Pancreas (tissue), 10 donors: ENCODE data around the gene RASA3. TPM values are rescaled to one million over a fixed set of nuclear protein-coding genes. Genes with fewer than 3 reads are reported as not detected.

Source experiments
- ATAC-seq, 4 donors: fragments of 200-7000 bp; cut with Tn5 transposase; one replicate each; pipeline versions ENCODE4 v1.8.0 to v1.9.1; 2020; ENCODE audit warnings: mild to moderate bottlenecking in 4 of 4, moderate library complexity in 4 of 4
- DNase-seq, 6 donors: peaks; one replicate each; pipeline ENCODE4 v3.0.0-alpha.2; 2020
- FAIRE-seq: peaks from 2 replicates; lab custom pipeline; 2012; peaks lifted over from hg19 to GRCh38; lab: Jason Lieb, UNC
- H3K27ac ChIP-seq, 4 donors: fragments of 200-600 bp; sonication (generic); 1 replicate in 3 of 4; 2 replicates in 1 of 4; pipeline versions ENCODE4 v1.5.0 to v1.8.0; 2020
- H3K27me3 ChIP-seq, 4 donors: fragments of 200-600 bp; one replicate each; pipeline ENCODE4 v1.8.0; 2021
- H3K36me3 ChIP-seq, 3 donors: fragments of 200-600 bp; sonication (generic) in 1 of 3; one replicate each; pipeline versions ENCODE4 v1.5.0 to v1.8.0; 2020 to 2021
- H3K4me1 ChIP-seq, 3 donors: fragments of 200-600 bp; one replicate each; pipeline ENCODE4 v1.8.0; 2021
- H3K4me3 ChIP-seq, 4 donors: fragments of 200-600 bp; sonication (generic) in 2 of 4; one replicate each; pipeline versions ENCODE4 v1.5.0 to v1.8.0; 2020 to 2021
- H3K9me3 ChIP-seq, 4 donors: fragments of 200-600 bp; one replicate each; pipeline ENCODE4 v1.8.0; 2021
- WGBS, 2 donors: extraction: QIAGEN DNeasy Blood & Tissue Kit; methylation state at CpG; one replicate each; pipeline ENCODE4 v1.1.7; 2013; 5-methylcytosine and 5-hydroxymethylcytosine counted together
- intact Hi-C, 3 donors: fragments of 100-400 bp; cut with DNase I; formaldehyde crosslinking; loops; one replicate each; pipeline versions ENCODE4 v1.11.1 to v1.14.2; 2022
- polyA plus RNA-seq, 2 donors: library from polyadenylated mRNA; stranded (reverse); fragments of 200-250 nt; gene quantifications; one replicate each; pipeline ENCODE4 v1.2.3, GENCODE V29; 2013
- total RNA-seq, 6 donors: library from RNA; stranded (reverse); fragmentation: NEBNext Ultra II Directional in 4 of 6; extraction: Animal tissue kit (Norgen Biotek cat#: 25700) in 4 of 6; gene quantifications; one replicate each; pipeline versions ENCODE4 v1.2.1 to v1.2.4, GENCODE V29; 2021 to 2023
- TF ChIP-seq, protein P1 (sequence below), 4 donors: fragments of 200-600 bp; sonication (generic) in 3 of 4; IDR thresholded peaks; one replicate each; pipeline versions ENCODE4 v1.5.0 to v1.8.0; 2021; ENCODE audit warnings: antibody characterized with exemption in 4 of 4
- donor health status: healthy with polysubstance abuse.
- donor health status: DM: no; HTN: no; CAD: no; lungs with moderate emphysema.
- donor health status: DM: no; HTN: no; CAD: no.
- donor health status: control.
- donor health status: control.
- donor health status: Bipolar disorder and iron deficiency.
- donor health status: DM: yes; HTN: yes; CAD: no.
- donor health status: DM: no; HTN: no; CAD: no.
- donor health status: DM: no; HTN: no; CAD: no.
- donor health status: DM: yes; HTN: yes; CAD: no.

Gene RASA3
- total and polyA plus RNA-seq, 8 donors = 5.7 to 11.2 (median 9.1) TPM

DNA sequence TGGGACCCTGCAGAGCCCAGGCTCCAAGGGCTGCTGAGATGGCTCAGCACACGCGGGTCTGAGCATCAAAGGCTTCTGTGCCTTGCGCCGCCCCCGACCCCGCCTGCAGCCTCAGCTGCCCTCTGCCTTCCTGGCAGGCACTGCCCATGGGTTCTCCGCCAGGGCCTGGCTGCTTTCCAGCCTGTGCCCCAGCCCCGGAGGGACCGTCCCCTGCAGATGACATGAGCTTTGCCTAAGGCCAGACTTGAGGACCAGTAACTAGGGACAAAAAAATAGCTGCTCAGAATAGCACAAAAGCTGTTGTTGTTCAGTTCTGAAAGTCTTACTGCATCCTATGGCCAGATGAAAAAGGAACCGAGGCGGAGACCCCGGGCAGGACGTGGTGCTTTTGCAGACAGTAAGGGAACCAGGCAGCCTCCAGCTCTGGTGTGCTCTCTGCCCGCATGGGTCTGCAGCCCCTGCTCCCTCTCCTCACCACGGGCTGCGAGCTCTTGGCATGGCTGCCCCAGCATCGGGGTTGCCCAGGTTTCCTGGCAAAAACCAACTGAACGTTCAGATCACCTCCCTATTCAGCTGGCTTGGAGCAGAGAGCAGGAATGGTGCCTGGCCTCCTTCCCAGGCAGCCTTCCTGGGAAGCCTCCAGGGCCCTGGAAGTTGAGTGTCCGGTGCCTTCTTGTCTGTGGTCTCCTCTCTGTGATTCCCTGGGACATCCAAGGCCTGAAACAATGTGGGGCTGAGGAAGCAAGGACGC is 34.1 kb upstream of the RASA3 start:
- DNase-seq (peak in 2 of 6 donors; percentile 28 to 57), FAIRE-seq (no peak), ATAC-seq (peak in 2 of 4 donors; percentile 27 to 40)
- TF ChIP-seq, protein P1, sequence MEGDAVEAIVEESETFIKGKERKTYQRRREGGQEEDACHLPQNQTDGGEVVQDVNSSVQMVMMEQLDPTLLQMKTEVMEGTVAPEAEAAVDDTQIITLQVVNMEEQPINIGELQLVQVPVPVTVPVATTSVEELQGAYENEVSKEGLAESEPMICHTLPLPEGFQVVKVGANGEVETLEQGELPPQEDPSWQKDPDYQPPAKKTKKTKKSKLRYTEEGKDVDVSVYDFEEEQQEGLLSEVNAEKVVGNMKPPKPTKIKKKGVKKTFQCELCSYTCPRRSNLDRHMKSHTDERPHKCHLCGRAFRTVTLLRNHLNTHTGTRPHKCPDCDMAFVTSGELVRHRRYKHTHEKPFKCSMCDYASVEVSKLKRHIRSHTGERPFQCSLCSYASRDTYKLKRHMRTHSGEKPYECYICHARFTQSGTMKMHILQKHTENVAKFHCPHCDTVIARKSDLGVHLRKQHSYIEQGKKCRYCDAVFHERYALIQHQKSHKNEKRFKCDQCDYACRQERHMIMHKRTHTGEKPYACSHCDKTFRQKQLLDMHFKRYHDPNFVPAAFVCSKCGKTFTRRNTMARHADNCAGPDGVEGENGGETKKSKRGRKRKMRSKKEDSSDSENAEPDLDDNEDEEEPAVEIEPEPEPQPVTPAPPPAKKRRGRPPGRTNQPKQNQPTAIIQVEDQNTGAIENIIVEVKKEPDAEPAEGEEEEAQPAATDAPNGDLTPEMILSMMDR (IDR thresholded peaks at IDR 0.05) = no peak
- no peaks in the 10 kb centered on the region for H3K36me3 ChIP-seq
- intact Hi-C loops = no loop called here
- no peak overlapping the region for H3K27ac ChIP-seq
- H3K27me3 ChIP-seq = no peaks in the 10 kb centered on the region
- H3K9me3 ChIP-seq = no peaks in the 10 kb centered on the region
- 77% methylated on average over 20 of the region's 20 CpGs for WGBS, 2 donors
- no peak overlapping the region for H3K4me3 ChIP-seq
- H3K4me1 ChIP-seq = no peaks in the 10 kb centered on the region

DNA sequence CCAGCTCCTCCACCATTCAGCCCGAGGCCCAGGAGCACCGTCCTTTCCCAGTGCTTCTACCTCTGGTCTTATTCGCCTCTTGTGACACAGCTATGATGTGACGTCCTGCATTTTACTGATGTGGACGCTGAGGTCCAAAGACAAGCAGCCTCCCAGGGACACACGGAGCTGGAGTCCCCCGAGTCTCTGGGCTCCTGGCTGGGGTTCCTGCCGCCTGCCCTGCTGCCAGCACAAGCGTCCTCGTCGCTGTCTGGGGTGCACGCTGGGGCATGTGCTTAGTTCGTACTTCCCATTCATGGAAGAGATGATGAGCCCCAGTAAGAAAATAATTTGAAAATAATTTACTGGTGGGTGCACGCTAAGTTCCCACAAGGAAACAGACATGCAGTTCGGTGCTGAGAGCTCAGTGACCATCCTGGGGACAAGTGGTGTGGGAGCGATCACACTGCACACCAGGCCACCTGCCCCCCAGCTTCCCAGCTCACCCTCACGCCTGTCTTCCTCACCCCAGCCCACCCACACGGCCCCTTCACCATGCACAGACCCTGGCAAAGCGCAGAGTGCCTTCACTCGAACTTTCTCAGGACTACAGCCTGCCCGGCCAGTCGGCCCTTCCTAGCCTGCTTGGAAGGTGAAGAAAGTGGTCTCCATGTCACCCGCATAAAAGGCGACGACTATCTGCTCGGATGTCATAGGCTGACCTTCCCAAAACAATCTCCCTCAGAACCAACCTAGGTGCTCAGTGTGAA is 32.4 kb upstream of the RASA3 start:
- H3K27ac ChIP-seq = no peak overlapping the region
- H3K4me1 ChIP-seq = no peaks in the 10 kb centered on the region
- FAIRE-seq (no peak), DNase-seq (peak in 1 of 6 donors; percentile 34), ATAC-seq (no peak)
- intact Hi-C loops = no loop called here
- H3K9me3 ChIP-seq = no peaks in the 10 kb centered on the region
- H3K36me3 ChIP-seq = no peaks in the 10 kb centered on the region
- no peaks in the 10 kb centered on the region for H3K27me3 ChIP-seq
- TF ChIP-seq, protein P1 (IDR thresholded peaks at IDR 0.05) = no peak
- H3K4me3 ChIP-seq = no peak overlapping the region
- WGBS, 2 donors = 90 to 91% methylated on average over 26 of the region's 26 CpGs

DNA sequence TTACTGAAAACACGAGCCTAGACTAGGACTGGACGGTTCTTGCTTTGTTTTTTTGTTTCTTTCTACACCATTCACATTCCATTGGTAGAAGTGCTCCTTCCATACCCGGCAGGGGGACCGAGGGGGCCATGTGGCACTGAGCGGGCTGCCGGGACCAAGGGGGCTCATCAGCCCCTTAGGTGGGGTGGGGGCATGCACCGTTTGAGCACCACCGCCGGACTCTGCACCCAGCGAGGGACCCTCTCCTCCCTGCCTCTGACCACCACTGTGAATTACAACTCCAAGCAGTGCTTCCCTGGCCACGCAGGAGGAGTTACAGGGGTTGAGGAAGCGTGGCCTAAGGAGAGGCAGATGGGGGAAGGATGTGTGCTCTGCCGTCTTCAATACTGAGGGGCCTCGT is 31.6 kb upstream of the RASA3 start:
- no peaks in the 10 kb centered on the region for H3K4me1 ChIP-seq
- H3K27ac ChIP-seq = no peak overlapping the region
- H3K4me3 ChIP-seq = no peak overlapping the region
- ATAC-seq (no peak), FAIRE-seq (no peak), DNase-seq (peak in 1 of 6 donors; percentile 27)
- TF ChIP-seq, protein P1 (IDR thresholded peaks at IDR 0.05) = no peak
- H3K27me3 ChIP-seq = no peaks in the 10 kb centered on the region
- 87 to 92% methylated on average over 14 of the region's 14 CpGs for WGBS, 2 donors
- H3K9me3 ChIP-seq = no peaks in the 10 kb centered on the region
- intact Hi-C loops = no loop called here
- H3K36me3 ChIP-seq = no peaks in the 10 kb centered on the region

DNA sequence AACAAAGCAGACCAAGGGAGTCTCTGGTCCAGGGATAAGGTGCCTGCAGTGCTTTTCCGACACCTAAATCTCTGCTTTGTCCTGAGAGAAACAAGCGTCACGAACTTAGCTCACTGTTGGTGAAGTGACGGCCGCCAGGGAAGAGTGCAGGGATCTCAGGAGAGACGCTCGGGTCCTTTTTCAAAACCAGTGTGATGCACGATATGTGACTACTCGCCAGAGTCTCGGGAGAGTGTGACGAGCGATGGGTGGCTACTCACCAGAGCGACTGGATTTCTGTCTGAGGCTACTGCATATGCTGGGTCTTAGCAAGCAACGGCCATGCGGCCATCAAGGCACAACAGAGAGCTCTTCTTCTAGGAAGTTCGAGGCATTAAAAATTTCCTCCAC is 30.1 kb upstream of the RASA3 start:
- Histone ChIP-seq H3K9me3 (no peaks in the 10 kb centered on the region), H3K36me3 (no peaks in the 10 kb centered on the region), H3K27me3 (no peaks in the 10 kb centered on the region), H3K4me3 (no peak overlapping the region), H3K4me1 (no peaks in the 10 kb centered on the region), H3K27ac (no peak overlapping the region)
- TF ChIP-seq, protein P1 (IDR thresholded peaks at IDR 0.05) = no peak
- no peak for DNase-seq
- WGBS, 2 donors = 88 to 90% methylated on average over 16 of the region's 16 CpGs
- intact Hi-C loops = no loop called here
- no peak for ATAC-seq
- no peak for FAIRE-seq
